Raji (cell line): ENCODE results near the gene EFHC1.

Experiments
- POLR2A ChIP-seq: IDR thresholded peaks from 2 replicates; pipeline ENCODE4 v1.6.1; 2011; ENCODE audit warnings: low read depth, low read length, control low read depth; ENCODE audit not compliant: insufficient read depth

Gene EFHC1, protein sequence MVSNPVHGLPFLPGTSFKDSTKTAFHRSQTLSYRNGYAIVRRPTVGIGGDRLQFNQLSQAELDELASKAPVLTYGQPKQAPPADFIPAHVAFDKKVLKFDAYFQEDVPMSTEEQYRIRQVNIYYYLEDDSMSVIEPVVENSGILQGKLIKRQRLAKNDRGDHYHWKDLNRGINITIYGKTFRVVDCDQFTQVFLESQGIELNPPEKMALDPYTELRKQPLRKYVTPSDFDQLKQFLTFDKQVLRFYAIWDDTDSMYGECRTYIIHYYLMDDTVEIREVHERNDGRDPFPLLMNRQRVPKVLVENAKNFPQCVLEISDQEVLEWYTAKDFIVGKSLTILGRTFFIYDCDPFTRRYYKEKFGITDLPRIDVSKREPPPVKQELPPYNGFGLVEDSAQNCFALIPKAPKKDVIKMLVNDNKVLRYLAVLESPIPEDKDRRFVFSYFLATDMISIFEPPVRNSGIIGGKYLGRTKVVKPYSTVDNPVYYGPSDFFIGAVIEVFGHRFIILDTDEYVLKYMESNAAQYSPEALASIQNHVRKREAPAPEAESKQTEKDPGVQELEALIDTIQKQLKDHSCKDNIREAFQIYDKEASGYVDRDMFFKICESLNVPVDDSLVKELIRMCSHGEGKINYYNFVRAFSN

DNA sequence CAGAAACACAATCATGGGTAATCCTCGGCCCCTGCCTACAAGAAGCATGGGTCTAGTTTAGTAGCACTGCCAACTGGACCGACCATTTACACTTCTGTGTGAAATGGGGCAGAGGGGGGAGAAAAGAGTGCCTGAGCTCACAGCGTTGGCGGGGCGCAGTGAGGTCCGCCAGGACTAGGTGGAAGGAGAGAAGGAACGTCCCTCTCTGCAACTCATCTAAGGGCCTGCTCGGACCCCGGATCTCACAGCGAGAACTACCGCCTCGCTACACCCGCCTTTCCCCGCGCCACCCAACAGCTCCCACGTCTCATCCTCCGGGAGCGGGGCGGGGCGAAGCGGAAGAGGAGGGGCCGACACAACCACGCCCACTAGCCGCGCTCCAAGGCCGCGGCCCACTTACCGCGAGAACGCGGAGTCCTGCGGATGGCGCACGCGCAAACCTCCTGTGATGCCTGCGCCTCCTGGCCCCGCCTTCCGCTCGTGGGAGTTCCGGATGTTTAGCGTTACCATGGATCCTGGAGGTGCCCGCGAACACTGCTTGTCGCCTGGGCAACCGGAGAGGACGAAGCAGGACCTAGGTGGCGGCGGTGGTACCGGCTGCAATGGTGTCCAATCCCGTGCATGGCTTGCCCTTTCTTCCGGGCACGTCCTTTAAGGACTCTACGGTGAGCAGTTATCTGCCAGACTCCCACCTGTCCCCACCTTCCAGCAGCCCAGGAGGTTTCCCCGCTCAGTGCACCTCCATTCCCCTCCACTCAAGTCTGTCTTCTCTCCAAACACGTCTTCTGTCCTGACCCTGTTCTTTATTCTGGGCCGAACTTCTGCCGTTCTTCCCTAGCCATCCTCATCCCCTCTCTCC, at the start of gene EFHC1:
TSS of gene EFHC1 (plus strand) at position 534 of the 859 bp plus-strand sequence. CDS start at position 603, 69 bp downstream.
- TF ChIP-seq POLR2A, result peak; percentile 98

DNA sequence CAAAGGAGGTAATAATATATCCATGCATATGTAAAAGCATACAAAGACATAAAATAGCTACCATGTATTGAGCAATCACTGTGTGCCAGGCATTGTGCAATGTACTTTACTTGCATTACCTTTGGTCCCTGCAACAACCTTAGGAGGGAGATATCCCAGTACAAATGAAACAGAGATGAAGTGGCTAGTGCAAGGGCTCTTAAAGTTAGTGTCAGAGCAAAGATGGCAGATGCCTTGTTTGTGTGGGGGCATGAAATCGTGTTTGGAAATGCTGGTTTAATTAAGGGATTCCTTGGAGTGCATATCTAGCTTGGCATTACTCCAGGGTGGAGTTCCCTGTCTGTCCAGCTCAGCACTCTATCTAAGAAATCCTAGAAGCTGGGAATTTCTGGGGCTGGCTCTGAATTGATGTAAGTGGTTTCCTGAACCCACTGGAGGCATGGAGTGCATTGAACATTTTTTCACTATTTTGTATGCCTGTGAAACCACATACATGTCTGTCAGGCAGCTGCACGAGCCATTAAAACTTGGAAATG, 48.4 kb upstream of the EFHC1 start:
- TF ChIP-seq POLR2A, result no peak

DNA sequence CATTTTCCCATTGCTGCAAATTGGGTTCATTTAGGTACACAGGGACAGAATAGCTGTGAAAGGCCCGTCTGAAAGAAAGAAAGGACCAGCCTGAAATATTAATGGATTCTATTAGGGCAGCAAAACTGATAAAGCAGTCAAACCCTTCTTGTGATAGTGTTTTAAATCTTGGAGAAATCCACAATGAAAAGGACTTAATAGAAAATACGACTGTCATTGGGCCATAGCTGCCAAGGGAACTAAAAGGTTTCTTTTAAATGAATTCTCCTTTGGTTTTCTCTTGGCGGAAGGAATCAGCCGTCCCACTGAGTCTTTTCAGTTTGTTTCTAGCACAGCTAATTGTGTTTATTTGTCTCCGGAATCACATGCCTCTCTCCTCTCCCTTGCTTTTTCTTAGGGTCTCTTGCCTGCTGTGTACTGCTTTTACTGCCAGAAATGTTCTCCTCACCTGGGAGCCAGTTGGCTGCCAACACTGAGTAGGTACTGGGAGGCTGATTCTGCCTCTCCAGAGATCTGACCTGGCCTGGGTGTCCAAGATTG, 46.9 kb upstream of the EFHC1 start:
- no peak for TF ChIP-seq POLR2A

DNA sequence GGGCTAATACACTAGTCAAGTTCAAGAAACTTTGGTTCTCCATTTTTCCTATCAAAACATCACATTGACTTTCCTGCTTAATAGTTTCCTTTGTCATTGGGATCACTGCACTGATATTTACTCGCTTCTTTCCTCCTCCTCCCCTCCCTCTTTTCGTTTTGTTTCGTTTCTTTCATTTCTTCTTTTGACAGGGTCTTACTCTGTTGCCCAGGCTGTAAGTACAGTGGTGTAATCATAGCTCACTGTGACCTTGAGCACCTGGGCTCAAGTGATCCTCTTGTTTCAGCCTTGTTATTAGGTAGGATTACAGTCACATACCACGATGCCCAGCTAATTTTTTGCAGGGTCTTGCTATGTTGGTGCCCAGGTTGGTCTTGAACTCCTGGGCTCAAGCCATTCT, 45.9 kb upstream of the EFHC1 start:
- no peak for TF ChIP-seq POLR2A

DNA sequence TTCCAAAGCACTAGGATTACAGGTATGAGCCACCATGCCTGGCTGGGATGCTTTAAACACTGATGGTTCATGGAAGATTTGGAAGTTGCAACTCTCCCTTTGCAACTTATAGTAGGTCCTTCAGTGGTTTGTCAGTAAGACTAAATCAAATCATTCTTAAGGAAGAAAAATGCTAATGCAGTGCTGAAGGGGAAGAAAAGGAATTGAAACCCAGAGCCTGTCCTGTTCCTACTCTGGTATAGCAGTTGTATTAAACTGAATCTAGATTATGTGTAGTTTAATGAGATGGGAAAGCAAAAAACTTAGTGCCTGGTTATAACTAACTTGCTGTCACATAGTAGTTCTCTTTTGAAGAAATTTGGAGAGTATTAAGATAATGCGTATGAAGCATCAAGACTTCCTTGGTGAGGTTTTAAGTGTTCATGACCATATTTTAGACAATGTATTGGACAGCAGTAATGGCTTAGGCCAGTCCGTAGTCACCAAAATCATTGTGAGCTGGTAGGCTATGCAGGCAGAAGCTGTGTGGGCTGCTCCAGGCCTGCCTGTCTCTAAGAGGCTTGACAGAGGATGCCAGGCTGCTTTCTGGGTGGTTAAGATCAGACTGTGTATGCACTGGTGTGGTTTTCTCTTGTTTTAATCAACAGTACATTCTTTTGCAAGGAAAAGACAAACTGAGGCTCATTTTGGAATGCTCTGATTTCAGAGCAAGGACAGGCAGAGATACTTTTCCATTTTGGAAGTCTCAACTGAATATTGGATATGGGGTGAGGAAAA, 44.2 kb upstream of the EFHC1 start:
- no peak for TF ChIP-seq POLR2A

DNA sequence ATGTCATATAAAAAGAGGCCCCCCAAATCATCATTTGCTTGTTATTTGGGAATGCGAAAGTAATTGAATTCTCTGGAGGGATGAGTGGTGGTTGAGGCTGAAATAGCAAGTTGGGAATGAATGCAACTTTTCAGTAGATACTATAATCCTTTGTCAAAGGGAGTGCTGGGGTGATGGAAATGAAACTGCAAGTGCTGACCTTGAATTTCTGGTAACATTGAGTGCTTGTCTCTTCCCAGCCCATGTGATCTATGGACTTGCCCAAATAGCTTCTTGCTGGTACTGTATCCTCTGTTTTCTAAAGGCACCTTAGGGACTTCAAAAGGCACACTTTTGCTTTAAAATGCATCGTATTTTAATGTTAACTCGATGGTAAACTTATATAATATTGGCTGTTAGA, 43.4 kb upstream of the EFHC1 start:
- TF ChIP-seq POLR2A, result no peak

DNA sequence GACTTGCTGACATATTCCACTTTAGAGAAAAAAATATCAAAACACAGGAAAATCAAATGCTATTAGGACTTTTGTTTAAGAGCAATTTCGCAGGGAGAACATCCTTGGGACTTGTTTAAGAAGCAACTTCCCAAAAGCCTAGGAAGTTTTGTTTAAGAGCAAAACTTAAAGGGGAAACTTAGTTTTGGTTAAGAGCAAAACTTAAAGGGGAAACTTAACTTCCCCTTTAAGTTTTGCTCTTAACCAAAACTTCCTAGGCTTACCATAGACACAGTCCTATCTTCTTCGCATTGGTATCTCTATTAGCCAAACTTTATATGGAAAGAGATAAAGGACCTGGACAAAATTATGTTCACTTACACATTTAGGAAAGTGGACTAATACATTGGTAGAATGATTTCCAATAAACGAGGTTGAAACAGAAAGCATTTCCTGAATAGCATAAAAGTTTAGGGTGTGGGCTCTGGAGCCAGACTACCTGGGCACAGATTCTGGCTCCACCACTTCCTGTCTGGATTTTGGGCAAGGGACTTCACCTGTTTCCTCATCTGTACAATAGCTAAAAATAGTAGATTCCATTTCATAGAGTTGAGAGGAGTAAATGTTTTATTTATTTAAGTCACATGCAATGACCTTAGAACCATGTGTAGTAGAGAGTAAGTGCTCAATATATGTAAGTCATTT, 42.5 kb upstream of the EFHC1 start:
- TF ChIP-seq POLR2A, result no peak

DNA sequence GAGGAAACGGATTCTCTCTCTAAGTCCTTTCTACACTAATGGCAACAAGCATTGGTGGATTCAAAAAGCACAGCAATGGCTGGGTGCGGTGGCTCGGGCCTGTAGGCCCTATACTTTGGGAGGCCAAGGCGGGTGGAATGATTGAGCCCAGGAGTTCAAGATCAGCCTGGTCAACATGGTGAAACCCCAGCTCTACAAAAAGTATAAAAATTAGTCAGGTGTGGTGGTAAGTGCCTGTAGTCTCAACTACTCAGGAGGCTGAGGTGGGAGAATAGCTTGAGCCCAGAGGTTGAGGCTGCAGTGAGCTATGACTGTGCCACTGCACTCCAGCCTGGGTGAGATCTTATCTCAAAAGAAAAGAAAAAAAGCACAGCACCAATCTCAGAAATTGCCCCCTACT, 38.9 kb upstream of the EFHC1 start:
- no peak for TF ChIP-seq POLR2A

DNA sequence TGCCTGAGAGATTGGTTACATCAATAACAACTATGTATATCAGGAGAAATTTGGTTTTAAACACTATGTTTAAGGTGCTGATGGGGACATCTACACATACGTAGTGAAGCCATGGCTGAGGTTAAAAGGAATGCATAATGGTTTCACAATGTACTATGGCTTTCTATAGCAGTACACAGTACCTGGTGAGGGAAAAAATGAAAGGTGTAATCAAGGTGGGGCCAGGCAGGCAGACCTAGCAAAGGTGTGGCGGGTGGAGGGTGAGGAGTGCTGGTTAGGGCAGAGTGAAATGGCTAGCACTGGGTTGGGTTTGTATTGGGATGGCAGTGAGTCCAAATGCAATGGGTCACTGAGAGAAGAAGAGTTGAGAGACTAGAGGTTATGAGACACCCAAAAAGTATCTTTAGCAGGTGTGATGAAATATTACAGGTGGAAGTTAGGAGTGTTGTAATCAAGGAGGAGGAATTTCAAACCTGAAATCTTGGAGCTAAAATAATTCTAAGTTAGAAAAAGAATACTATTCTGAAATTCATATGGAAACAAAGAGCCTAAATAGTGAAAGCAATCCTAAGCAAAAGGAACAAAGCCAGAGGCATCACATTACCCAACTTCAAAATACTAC, 35.9 kb upstream of the EFHC1 start:
- no peak for TF ChIP-seq POLR2A

DNA sequence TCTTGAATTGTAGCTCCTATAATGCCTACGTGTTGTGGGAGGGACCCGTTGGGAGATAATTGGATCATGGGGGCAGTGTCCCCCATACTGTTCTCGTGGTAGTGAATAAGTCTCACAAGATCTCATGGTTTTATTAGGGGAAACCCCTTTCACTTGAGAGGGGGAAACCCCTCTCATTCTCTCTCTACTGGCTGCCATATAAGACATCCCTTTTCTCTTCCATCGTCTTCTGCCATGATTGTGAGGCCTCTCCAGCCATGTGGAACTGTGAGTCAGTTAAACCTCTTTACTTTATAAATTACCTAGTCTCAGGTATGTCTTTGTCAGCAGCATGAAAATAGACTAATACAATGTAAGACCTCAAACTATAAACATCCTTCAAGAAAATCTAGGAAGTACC, 35.1 kb upstream of the EFHC1 start:
- no peak for TF ChIP-seq POLR2A

DNA sequence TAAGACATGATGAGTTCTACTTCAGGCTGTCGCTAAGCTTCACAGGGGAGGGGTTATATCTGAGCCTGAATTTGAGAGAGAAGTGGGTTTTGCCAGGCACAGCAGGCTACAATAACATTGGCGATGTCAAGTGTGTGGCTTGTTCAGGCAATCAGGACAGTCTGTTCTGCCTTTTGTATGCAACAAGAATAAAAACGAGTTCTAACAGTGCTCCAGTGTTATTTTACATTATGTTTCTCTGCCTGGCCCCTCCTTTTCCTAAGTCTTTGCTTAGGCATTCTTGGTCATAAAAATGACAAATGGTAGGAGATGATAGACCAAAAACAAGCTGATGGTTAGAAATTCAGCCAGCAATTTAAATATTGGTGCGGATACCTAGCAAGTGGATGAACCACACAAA, 31.4 kb upstream of the EFHC1 start:
- TF ChIP-seq POLR2A, result no peak

DNA sequence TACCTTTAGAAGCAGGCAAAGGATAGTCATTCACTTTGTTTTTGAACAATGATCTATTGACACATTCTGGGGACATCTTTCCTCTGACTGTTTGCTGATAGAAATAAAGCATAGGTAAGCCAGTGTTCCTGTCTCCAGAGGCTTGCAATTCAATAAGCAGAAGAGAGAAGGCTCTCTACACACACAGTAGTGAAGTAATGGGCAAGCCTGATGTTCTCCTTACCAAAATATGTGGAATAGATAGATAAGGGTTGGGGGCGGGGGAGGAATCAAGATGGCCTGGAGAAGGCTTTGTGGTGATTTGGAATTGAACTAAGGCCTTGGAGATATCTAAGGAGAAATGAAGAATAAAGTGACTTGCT, 30.9 kb upstream of the EFHC1 start:
- no peak for TF ChIP-seq POLR2A

DNA sequence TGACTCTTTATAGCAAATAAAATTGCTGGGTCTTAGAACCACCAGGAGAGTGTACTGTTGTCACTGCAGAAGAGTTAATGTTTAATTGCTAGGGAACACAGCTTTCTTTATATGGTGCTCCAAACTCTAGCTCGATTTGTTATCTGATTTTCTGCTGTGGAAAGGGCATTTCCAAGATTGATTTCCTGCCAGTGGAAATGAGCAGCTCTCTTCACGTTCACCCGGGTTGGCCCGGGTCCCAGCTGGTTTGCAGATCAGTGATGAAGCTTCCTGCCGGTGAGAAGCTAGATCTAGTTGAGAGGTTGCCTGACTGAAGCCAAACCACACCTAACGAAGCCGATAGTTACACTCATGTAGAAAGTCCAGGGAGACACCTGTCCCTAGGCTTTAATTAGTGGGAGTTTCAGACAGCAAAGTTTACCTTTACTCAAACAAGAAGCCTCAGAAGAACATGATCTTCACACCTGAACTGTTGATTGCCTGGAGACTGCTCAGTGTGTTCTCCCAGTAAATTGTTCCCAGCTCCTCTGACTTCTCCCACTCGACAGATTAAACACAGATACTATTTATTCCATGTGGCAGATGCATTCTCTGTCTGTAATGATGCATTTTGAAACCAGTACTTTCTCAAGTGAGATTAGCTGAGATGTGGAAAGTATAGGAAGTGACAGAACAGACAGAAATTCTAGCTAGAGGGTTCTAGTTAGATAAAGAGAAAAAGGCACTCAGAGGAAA, 30.3 kb upstream of the EFHC1 start:
- TF ChIP-seq POLR2A, result no peak
